NCI-H2196 (cell line): ENCODE data around the gene DUSP8.
"Not testable (repeated sequence)": the region's sequence is repeated elsewhere in the genome, so short reads cannot be mapped to it uniquely, and the experiment has no call there.

Source experiments
- DNase-seq: peaks from one replicate; lab custom pipeline; 2025; ENCODE audit not compliant: unreplicated experiment; lab: John Stamatoyannopoulos, UW

The DUSP8 gene

DNA sequence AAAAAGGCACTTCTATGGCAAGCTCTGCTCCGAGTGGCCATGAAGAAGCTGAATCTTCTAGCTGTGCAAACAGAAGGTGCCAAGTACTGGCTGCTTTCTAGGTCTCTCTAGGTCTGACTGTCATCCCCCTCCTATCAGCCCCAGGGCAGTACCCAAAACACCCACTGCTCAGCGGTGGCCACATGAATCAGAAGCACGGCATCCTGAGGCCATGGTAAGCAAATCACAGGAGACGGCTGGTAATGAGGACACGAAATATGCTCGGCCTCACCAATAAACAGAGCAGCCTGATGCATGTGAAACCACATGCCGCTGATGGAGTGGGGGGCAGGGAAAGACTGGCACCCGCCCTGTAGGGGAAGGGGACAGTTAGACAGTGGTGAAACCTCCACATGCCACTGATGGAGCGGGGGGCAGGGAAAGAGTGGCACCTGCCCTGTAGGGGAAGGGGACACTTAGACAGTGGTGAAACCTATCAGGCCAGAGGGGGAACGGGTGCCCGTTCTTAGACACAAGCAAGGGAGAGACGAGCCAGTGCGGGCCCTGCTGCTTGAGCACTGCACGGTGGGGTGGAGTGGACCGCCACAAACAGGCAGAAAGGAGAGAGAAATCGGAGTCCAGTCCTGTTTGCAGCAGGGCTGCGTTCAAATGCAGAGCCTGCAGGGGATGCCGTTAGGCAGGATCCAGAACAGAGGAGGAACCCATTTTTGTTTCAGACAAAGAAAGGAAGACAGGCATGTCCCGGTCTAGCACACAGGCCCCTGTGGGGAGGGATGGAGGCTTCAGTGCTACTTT lies 55.6 kb downstream of the DUSP8 start:
- no peak for DNase-seq

- peak; percentile 85 for DNase-seq
These were observed 56.7 kb downstream of the DUSP8 start for GRCh38 chr11:1515082-1516060.

GRCh38 chr11:1514336-1515061 lies 57.6 kb downstream of the DUSP8 start:
- no peak for DNase-seq

- DNase-seq = no peak
These were observed 58.5 kb downstream of the DUSP8 start for GRCh38 chr11:1513326-1514296.

- peak; percentile 14 for DNase-seq
These were observed 59.4 kb downstream of the DUSP8 start for GRCh38 chr11:1512531-1513258.

GRCh38 chr11:1511937-1512496 lies 60.1 kb downstream of the DUSP8 start:
- DNase-seq = no peak

DNA sequence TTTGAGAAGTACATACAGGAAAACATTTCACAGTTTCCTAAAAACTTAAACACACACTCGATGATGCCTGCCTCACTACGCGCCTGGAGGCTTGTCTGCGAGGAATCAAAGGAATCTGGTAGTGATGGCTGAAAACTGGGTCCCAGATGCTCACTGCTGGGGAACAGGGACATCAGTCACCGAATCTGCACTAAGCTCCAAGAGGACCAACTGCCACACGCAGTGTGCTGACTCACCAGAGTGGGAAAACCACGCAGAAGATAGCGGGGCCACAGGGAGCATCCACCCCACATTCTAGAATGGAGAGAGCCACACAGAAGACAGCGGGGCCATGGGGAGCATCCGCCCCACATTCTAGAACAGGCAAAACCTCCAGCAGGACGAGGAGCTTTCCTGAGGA lies 61.1 kb downstream of the DUSP8 start:
- DNase-seq = no peak

- DNase-seq = not testable (repeated sequence)
These were observed 61.7 kb downstream of the DUSP8 start for GRCh38 chr11:1510351-1510750.

DNA sequence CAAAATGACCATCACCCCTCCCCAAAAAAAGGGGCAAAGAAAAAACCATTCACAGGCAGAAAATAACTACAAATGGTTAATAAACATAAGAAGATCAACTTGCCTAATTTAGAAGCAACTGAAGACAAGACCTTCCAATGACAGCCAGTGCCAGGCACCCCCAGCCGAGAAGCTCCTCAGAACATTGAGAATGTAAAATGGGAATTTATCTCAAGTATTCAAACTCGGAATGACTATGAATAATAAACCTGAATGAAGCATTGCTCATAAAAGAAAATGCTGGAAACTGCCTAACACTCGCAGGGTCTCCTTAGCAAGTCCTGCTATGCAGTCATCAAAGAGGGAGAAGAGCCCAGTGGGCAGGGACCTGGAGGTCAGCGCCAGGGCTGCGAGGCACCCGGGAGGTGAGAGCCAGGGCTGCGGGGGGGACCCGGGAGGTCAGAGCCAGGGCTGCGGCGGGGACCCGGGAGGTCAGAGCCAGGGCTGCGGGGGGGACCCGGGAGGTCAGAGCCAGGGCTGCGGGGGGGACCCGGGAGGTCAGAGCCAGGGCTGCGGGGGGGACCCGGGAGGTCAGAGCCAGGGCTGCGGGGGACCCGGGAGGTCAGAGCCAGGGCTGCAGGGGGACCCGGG lies 62.3 kb downstream of the DUSP8 start:
- DNase-seq = no peak

DNA sequence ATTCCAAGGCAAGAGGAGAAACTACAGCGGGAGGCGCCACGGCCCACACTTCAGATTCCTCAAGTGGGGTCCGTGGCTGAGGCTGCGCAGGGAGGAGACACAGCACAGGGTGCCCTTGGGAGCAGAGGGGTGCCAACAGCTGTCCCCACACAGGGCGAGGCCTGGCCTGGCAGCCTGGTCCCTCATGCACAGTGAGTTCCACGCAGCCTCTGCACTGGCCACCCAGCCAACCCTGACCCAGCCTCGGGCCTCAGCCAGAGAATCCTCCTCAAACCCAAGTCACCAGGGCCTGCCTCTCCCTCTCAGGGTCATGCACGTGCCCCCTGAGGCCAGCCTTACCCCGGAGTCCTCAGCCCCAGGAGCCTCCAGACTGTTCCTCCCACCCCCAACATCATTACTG lies 63.1 kb downstream of the DUSP8 start:
- DNase-seq = no peak

GRCh38 chr11:1508491-1508891 lies 63.6 kb downstream of the DUSP8 start:
- no peak for DNase-seq

DNA sequence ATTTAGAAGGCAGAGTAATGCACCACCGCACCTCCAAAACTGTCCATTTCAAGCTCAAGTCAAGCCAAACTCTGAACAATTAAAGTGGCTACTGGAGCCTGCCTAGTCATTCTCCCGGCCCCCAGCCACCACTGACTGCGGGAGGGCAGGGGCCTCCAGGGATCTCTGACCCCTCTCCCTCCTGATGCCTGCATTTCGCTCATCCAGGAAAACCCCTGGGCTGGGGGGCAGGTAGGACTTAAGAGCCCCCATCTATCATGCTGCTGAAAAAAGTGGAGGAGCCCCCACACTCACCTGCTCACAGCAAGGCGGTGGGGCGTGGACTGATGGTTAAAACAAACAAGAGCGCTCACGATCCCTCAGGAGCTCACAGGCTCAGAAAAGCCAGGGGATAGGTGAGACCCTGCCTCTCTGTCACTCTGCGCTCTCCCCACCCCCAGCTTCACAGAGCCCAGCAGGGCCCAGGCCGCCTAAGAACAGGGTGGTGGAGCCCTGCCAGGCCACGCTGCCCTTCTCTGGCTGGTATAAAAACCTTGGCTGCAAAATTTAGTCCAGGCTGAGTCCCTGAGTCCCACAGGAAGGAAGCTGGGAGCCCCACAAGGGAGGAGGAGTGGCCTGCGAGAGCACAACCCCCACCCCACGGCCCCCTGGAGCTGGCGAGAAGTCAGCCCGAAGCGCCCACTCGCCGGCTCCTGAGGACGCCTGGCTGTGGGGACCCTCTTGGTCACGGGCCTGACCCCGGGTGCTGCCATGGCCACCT lies 64.5 kb downstream of the DUSP8 start:
- DNase-seq = no peak

DNA sequence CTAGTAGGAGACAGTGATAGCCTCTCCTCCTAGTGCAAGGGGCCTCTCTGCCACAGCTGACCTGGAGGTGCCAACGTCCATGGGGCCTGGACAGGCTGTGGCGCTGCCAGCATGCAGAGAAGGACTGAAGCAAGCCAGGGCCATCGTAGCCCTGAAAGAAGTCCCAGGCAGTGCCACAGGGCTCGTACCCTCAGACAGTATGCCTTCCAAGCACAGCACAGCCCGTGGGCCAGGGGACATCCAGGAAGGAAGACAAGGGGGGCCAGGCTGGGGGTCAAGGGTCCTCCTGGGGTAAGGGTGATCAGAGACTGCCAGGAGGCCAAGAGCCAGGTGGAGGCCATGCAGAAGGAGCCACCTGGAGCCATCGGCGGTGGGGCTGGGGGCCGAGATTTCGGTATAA lies 65.1 kb downstream of the DUSP8 start:
- DNase-seq = no peak

- no peak for DNase-seq
These were observed 66.6 kb downstream of the DUSP8 start for GRCh38 chr11:1505480-1505879.

- no peak for DNase-seq
These were observed 67.3 kb downstream of the DUSP8 start for GRCh38 chr11:1504581-1505290.

- DNase-seq = no peak
These were observed 67.9 kb downstream of the DUSP8 start for GRCh38 chr11:1504138-1504537.
